Astrocyte (in vitro differentiated cells and primary cell): ENCODE results near the gene TMPRSS13.

Experiments used
- EZH2 ChIP-seq: IDR thresholded peaks from 2 replicates; pipeline ENCODE4 v1.6.1; 2012; ENCODE audit warnings: mild to moderate bottlenecking, low read length, inconsistent platforms; ENCODE audit not compliant: insufficient read depth
- TF ChIP-seq, protein P1 (sequence below): IDR thresholded peaks from 2 replicates; pipeline ENCODE4 v1.5.1; 2011; ENCODE audit warnings: low read depth, mild to moderate bottlenecking, inconsistent platforms, low read length, moderate library complexity; ENCODE audit not compliant: insufficient read depth

DNA sequence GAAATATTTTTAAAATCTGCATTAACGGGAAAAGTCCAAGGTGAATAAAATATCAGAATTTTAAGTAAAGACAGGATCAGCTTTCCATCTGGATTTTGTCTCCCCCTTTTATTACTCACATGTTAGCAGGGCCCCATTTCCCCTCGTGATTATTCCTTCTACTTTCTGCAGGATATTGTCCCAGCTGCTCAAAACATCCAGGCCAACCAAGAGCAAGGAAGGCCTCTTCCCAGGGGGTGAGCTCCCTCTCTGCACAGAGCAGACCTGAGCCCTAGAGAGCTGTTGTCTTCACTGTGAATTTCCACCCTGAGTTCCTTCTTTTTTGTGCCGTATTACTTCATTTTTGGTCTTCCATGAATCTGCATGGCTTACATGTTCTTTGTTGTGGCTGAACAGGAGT, 3.7 kb upstream of the TMPRSS13 start:
- TF ChIP-seq EZH2, result no peak
- TF ChIP-seq, protein P1, sequence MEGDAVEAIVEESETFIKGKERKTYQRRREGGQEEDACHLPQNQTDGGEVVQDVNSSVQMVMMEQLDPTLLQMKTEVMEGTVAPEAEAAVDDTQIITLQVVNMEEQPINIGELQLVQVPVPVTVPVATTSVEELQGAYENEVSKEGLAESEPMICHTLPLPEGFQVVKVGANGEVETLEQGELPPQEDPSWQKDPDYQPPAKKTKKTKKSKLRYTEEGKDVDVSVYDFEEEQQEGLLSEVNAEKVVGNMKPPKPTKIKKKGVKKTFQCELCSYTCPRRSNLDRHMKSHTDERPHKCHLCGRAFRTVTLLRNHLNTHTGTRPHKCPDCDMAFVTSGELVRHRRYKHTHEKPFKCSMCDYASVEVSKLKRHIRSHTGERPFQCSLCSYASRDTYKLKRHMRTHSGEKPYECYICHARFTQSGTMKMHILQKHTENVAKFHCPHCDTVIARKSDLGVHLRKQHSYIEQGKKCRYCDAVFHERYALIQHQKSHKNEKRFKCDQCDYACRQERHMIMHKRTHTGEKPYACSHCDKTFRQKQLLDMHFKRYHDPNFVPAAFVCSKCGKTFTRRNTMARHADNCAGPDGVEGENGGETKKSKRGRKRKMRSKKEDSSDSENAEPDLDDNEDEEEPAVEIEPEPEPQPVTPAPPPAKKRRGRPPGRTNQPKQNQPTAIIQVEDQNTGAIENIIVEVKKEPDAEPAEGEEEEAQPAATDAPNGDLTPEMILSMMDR, result no peak
